Measurements from ENCODE around the gene FGF7. TPM values are rescaled to one million over a fixed set of nuclear protein-coding genes. Genes with fewer than 3 reads are reported as not detected.

The FGF7 gene
- total RNA-seq, 4 donors from 2014 or later = 1.1 to 29.4 (median 8.6) TPM

DNA sequence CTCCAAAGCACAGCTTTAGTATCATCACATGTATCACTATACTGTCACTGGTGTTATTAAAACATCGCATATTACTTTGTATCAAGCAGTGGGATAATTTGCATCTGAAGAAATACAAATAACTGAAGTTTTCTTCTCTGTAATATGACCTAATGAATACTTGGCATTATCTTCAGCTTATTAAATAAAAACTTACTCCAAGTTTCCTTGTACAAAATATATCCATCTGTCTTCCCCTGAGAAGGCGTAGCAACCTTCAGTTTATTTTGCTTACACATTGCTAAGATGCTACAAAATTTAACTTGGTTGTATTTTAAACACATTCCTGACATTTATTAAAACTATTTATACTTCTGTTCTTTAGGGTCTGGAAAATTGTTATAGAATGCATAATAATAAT, 13.7 kb downstream of the FGF7 start:
- peak overlapping the region in 1 of 4 donors; percentile 10 for H3K27ac ChIP-seq
- H3K9me3 ChIP-seq = no peaks in the 10 kb centered on the region
- DNase-seq = no peak
- no peaks in the 10 kb centered on the region for H3K36me3 ChIP-seq
- no peaks in the 10 kb centered on the region for H3K27me3 ChIP-seq
- TF ChIP-seq POLR2A (IDR thresholded peaks at IDR 0.05) = no peak
- TF ChIP-seq, protein P1, sequence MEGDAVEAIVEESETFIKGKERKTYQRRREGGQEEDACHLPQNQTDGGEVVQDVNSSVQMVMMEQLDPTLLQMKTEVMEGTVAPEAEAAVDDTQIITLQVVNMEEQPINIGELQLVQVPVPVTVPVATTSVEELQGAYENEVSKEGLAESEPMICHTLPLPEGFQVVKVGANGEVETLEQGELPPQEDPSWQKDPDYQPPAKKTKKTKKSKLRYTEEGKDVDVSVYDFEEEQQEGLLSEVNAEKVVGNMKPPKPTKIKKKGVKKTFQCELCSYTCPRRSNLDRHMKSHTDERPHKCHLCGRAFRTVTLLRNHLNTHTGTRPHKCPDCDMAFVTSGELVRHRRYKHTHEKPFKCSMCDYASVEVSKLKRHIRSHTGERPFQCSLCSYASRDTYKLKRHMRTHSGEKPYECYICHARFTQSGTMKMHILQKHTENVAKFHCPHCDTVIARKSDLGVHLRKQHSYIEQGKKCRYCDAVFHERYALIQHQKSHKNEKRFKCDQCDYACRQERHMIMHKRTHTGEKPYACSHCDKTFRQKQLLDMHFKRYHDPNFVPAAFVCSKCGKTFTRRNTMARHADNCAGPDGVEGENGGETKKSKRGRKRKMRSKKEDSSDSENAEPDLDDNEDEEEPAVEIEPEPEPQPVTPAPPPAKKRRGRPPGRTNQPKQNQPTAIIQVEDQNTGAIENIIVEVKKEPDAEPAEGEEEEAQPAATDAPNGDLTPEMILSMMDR (IDR thresholded peaks at IDR 0.05) = no peak
- 74 to 77% methylated on average over 2 of the region's 2 CpGs for WGBS, 2 donors
- intact Hi-C loops (cut with DNase I) = no loop called here
- H3K4me1 ChIP-seq = peaks cover 0 to 27% (median 4%) of the 10 kb centered on the region in 3 donors
- H3K4me3 ChIP-seq = peak overlapping the region in 1 of 4 donors; percentile 1

DNA sequence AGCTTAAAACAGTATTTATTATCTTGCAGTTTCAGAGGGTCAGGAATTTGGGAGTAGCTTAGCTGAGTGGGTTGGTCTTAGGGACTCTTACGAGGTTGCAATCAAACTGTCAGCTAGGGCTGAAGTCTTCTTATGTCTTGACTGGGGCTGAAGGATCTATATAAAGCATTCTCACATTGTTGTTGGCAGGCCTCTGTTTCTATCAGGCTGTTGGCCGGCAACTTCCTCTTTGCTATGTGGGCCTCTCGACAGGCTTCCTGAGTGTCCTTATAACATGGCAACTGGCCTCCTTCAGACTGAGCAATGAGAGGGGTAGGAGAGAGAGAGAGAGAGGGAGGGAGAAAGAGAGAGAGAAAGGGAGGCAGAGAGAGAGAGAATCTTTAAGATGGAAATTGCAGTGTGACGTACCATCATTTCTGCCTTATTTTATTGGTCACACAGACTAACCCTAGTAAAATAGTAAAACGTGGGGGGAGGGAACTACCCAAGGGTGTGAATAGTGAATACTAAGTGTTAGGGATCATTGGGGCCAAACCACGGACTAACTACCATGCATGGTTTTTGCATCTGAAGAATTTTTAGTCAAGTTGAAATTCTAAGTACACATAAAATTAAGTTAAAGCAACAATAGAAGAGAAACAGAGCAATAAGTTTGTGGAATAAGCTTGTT, 16.1 kb downstream of the FGF7 start:
- WGBS, 2 donors = 42 to 47% methylated on average over 6 of the region's 6 CpGs

DNA sequence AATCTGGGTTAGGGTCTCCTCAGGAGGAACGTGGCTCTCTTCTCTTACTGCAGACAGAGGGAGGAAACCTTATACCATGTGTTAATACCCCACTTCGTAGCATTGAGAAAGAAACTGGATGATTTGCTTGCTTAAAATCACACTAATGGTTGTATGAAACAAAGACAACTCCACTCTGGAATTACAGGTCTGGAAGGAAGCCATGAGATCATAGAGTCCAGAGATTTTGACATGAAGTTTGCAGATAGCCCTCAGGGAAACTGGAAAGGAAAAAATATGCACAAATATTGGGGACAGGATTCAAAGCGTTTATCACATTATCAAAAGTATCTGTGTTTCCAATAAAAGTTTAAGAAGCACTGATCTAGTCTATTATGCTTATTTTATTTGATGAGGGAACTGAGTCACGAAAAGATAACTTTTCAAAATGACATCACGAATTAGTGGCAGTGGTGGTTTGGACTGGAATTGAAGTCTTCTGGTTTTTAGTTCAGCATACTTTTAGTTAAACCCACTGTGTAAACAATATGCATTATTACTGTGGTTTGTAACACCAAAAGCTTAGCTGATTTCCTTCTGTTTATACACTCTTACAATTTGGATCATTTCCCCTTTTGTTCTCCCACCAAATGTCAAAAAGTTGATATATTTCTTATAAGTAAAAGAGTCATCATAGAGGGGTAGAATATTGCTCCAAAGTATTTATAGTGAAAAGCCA, 16.8 kb downstream of the FGF7 start:
- Histone ChIP-seq H3K9me3 (no peaks in the 10 kb centered on the region), H3K4me3 (peak overlapping the region in 1 of 4 donors; percentile 10), H3K27me3 (no peaks in the 10 kb centered on the region), H3K27ac (peak overlapping the region; percentile 1 to 75 (median 52)), H3K36me3 (no peaks in the 10 kb centered on the region), H3K4me1 (peaks cover 0 to 27% (median 4%) of the 10 kb centered on the region in 3 donors)
- no peak for TF ChIP-seq POLR2A (IDR thresholded peaks at IDR 0.05)
- TF ChIP-seq, protein P1 (IDR thresholded peaks at IDR 0.05) = no peak
- DNase-seq = no peak
- WGBS, 2 donors = 36% methylated on average over 5 of the region's 5 CpGs
- intact Hi-C loops (cut with DNase I) = no loop called here

More for the DNA sequence above, 16.1 kb downstream of the FGF7 start:
- H3K4me1 ChIP-seq = peaks cover 0 to 27% (median 4%) of the 10 kb centered on the region in 3 donors
- H3K36me3 ChIP-seq = no peaks in the 10 kb centered on the region
- H3K9me3 ChIP-seq = no peaks in the 10 kb centered on the region
- H3K27me3 ChIP-seq = no peaks in the 10 kb centered on the region
- H3K27ac ChIP-seq = peak overlapping the region; percentile 1 to 75 (median 52)
- H3K4me3 ChIP-seq = peak overlapping the region in 1 of 4 donors; percentile 10
- intact Hi-C loops (cut with DNase I) = no loop called here
- no peak for TF ChIP-seq POLR2A (IDR thresholded peaks at IDR 0.05)
- TF ChIP-seq, protein P1 (IDR thresholded peaks at IDR 0.05) = no peak
- DNase-seq = peak; percentile 0

DNA sequence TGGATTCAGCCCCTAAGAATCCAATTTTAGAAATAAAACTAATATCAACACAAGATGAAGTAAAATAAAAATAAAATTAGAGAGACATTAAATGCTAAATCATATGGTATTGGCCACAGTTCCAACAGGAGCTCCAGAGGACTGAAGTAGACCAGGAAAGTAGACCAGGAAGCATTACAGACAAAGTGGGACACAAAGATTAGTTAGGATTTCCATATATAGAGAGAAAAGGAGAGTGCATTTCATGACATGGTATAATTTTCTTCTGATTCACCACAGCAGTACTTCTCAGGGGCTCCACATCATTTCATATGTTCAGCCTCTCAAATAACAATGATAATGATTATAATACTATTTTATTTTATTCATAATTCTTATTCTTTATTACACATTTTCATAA, 18.3 kb downstream of the FGF7 start:
- H3K27ac ChIP-seq = peak overlapping the region in 2 of 4 donors; percentile 4 to 5
- H3K4me3 ChIP-seq = no peak overlapping the region
- H3K9me3 ChIP-seq = no peaks in the 10 kb centered on the region
- TF ChIP-seq POLR2A (IDR thresholded peaks at IDR 0.05) = no peak
- TF ChIP-seq, protein P1 (IDR thresholded peaks at IDR 0.05) = no peak
- peaks cover 0 to 27% (median 4%) of the 10 kb centered on the region in 3 donors for H3K4me1 ChIP-seq
- DNase-seq = no peak
- H3K27me3 ChIP-seq = no peaks in the 10 kb centered on the region
- H3K36me3 ChIP-seq = no peaks in the 10 kb centered on the region
- intact Hi-C loops (cut with DNase I) = no loop called here

DNA sequence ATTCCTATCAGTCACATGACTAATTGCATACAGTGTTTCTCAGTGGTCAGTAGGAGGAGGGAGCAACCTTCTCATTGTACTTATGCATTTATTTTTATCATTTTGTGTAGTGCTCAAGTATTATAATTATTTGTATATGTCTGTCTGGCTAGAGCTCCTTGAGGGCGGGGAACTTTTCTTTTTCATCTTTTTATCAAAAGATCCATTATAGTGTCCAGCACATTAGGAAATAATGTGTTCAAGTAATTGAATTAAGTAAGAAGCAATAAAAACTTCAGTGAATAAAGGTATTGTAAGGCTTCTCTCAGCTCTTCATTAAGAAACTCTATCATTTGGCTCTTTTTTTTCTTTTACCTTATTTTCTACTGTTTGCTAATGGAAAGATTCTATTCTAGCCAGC, 18.8 kb downstream of the FGF7 start:
- Histone ChIP-seq H3K36me3 (no peaks in the 10 kb centered on the region), H3K9me3 (no peaks in the 10 kb centered on the region), H3K27ac (no peak overlapping the region), H3K4me1 (peaks cover 0 to 23% (median 4%) of the 10 kb centered on the region in 3 donors), H3K4me3 (no peak overlapping the region), H3K27me3 (no peaks in the 10 kb centered on the region)
- DNase-seq = no peak
- TF ChIP-seq, protein P1 (IDR thresholded peaks at IDR 0.05) = no peak
- TF ChIP-seq POLR2A (IDR thresholded peaks at IDR 0.05) = no peak
- WGBS, 2 donors = 92 to 100% methylated on average over 1 of the region's 1 CpG
- intact Hi-C loops (cut with DNase I) = no loop called here
